ENCODE data around the gene USB1. TPM values are rescaled to one million over a fixed set of nuclear protein-coding genes. Genes with fewer than 3 reads are reported as not detected.

USB1 gene
- total RNA-seq, 1 experiment from 2014 or later: 73.1 TPM

- no peak for TF ChIP-seq FOSL1 (IDR thresholded peaks at IDR 0.05; ENCODE audit: low read depth)
- TF ChIP-seq CTCF (IDR thresholded peaks at IDR 0.05 in 2 of 3, conservative IDR thresholded peaks at IDR 0.05 in 1 of 3; ENCODE audit: borderline replicate concordance in 1 of 3, insufficient read depth in 1 of 3, low read depth in 2 of 3, low read length in 2 of 3): no peak
- no peak for TF ChIP-seq TCF7L2 (IDR thresholded peaks at IDR 0.05; ENCODE audit: borderline replicate concordance, extremely low read depth, insufficient read depth, insufficient read length)
- TF ChIP-seq CBX3 (IDR thresholded peaks at IDR 0.05; ENCODE audit: low read depth): no peak
- TF ChIP-seq ELF1 (IDR thresholded peaks at IDR 0.05; ENCODE audit: borderline replicate concordance, low read depth): no peak
- no peak for TF ChIP-seq RAD21 (IDR thresholded peaks at IDR 0.05; ENCODE audit: low read depth)
- no peak for TF ChIP-seq MAX (IDR thresholded peaks at IDR 0.05)
These were observed 30.2 kb upstream of the USB1 start, which contains the start of gene CNGB1 (continued) for GRCh38 chr16:57970970-57971369.

- no peaks in the 10 kb centered on the region for H3K9me3 ChIP-seq (ENCODE audit: control insufficient read depth in 1 of 2, insufficient read depth in 1 of 2, low read depth in 1 of 2, low read length in 2 of 2)
- H3K27me3 ChIP-seq (ENCODE audit: insufficient read depth, low read length): no peaks in the 10 kb centered on the region
- no peaks in the 10 kb centered on the region for H4K20me1 ChIP-seq (ENCODE audit: insufficient read depth)
- DNase-seq (ENCODE audit: low read depth, low spot score) (no peak), ATAC-seq (no peak)
- ChIA-PET CTCF (no interaction called here), RAD21 (ENCODE audit: low non-redundant PET in 1 of 2, low total read pairs in 2 of 2, uncharacterized antibody in 2 of 2, unreplicated experiment in 2 of 2) (no interaction called here), POLR2A (no interaction called here)
- no peak overlapping the region for H3K4me2 ChIP-seq (ENCODE audit: low read length)
- BruUV-seq (replicated peaks): no TSS peak
- H3K9me2 ChIP-seq (ENCODE audit: insufficient read depth): no peaks in the 10 kb centered on the region
- TF ChIP-seq EGR1 (IDR thresholded peaks at IDR 0.05; ENCODE audit: low read depth): no peak
- TF ChIP-seq RAD21 (IDR thresholded peaks at IDR 0.05; ENCODE audit: low read depth): no peak
- TF ChIP-seq ELF1 (IDR thresholded peaks at IDR 0.05; ENCODE audit: borderline replicate concordance, low read depth): no peak
- TF ChIP-seq ZFX (IDR thresholded peaks at IDR 0.05): no peak
- H3K36me3 ChIP-seq (ENCODE audit: control insufficient read depth in 1 of 2, insufficient read depth in 2 of 2, low read length in 2 of 2): no peaks in the 10 kb centered on the region
- no peak overlapping the region for H3K9ac ChIP-seq (ENCODE audit: low read length)
- no peaks in the 10 kb centered on the region for H3K79me2 ChIP-seq (ENCODE audit: insufficient read depth, low read length)
- no peak overlapping the region for H2AFZ ChIP-seq (ENCODE audit: low read depth, low read length, poor library complexity, severe bottlenecking)
- intact Hi-C loops (cut with micrococcal nuclease): no loop called here
- no peak overlapping the region for H3K27ac ChIP-seq (ENCODE audit: low read depth, low read length)
- no peak overlapping the region for H3K4me3 ChIP-seq (replicated peaks in 1 of 2; ENCODE audit: low read depth in 1 of 2, low read length in 2 of 2)
- no peaks in the 10 kb centered on the region for H3K4me1 ChIP-seq (ENCODE audit: control insufficient read depth in 1 of 2, insufficient read depth in 2 of 2, low read length in 2 of 2)
These were observed 29.4 kb upstream of the USB1 start for GRCh38 chr16:57971848-57972247.

All from HCT116 (cell line).